A673 (cell line): ENCODE data around the gene AGAP2. TPM values are rescaled to one million over a fixed set of nuclear protein-coding genes. Genes with fewer than 3 reads are reported as not detected.

Source experiments
- BruUV-seq: library from RNA; stranded (reverse); fragments of 400-500 nt; replicated peaks from 2 replicates; lab custom pipeline; 2021; lab: Mats Ljungman, UMichigan
- CTCF ChIA-PET: fragments of 300-600 bp; sonication (Branson Sonifier 250); formaldehyde crosslinking; loops from one replicate; lab custom pipeline; 2022; ENCODE audit warnings: antibody characterized with exemption; lab: Charles Lee
- POLR2A ChIA-PET: fragments of 300-600 bp; sonication (Branson Sonifier 250); formaldehyde crosslinking; loops from one replicate; lab custom pipeline; 2022; ENCODE audit warnings: antibody characterized with exemption; ENCODE audit not compliant: low non-redundant PET; lab: Charles Lee
- DNase-seq: peaks from one replicate; pipeline ENCODE4 v3.0.0-alpha.2; 2015; ENCODE audit warnings: low spot score
- H3K27ac ChIP-seq: fragments of 200-600 bp; sonication (generic); 2 replicates; pipeline ENCODE4 v1.5.1; 2016; ENCODE audit warnings: mixed run types, low read depth, mild to moderate bottlenecking, mixed read lengths, antibody characterized with exemption, low read length; ENCODE audit not compliant: poor library complexity, severe bottlenecking
- H3K27me3 ChIP-seq: fragments of 200-600 bp; sonication (generic); replicated peaks from 2 replicates; pipeline ENCODE4 v1.6.1; 2017; ENCODE audit warnings: mixed run types, low read depth, mild to moderate bottlenecking, mixed read lengths, antibody characterized with exemption, low read length; ENCODE audit not compliant: insufficient read depth, poor library complexity
- H3K36me3 ChIP-seq: fragments of 200-600 bp; sonication (generic); 2 replicates; pipeline ENCODE4 v1.6.1; 2016; ENCODE audit warnings: mixed run types, mild to moderate bottlenecking, mixed read lengths, antibody characterized with exemption, low read length; ENCODE audit not compliant: insufficient read depth, poor library complexity, severe bottlenecking
- H3K4me1 ChIP-seq: fragments of 200-600 bp; sonication (generic); 2 replicates; pipeline ENCODE4 v1.6.1; 2017; ENCODE audit warnings: mixed run types, mild to moderate bottlenecking, mixed read lengths, antibody characterized with exemption, low read length; ENCODE audit not compliant: insufficient read depth, poor library complexity, severe bottlenecking
- H3K4me3 ChIP-seq: fragments of 200-600 bp; sonication (generic); 2 replicates; pipeline ENCODE4 v1.5.1; 2016; ENCODE audit warnings: low read depth, mixed run types, mild to moderate bottlenecking, mixed read lengths, low read length; ENCODE audit not compliant: poor library complexity, severe bottlenecking
- H3K9me3 ChIP-seq: fragments of 200-600 bp; sonication (generic); 2 replicates; pipeline ENCODE4 v1.6.1; 2016; ENCODE audit warnings: mixed run types, low read depth, mild to moderate bottlenecking, mixed read lengths, antibody characterized with exemption, low read length; ENCODE audit not compliant: poor library complexity, severe bottlenecking
- CTCF ChIP-seq: fragments of 300-800, 200-600 bp; sonication (generic); conservative IDR thresholded peaks from 2 replicates; pipeline ENCODE4 v1.5.1; 2017; ENCODE audit warnings: low read depth, mild to moderate bottlenecking, antibody characterized with exemption, low read length, moderate library complexity, mixed read lengths
- EZH2 ChIP-seq: fragments of 200-600 bp; sonication (generic); IDR thresholded peaks from 2 replicates; pipeline ENCODE4 v1.6.1; 2017; ENCODE audit warnings: borderline replicate concordance, low read depth, mild to moderate bottlenecking, mixed read lengths, antibody characterized with exemption, low read length; ENCODE audit not compliant: poor library complexity, severe bottlenecking
- intact Hi-C: fragments of 100-400 bp; cut with micrococcal nuclease; formaldehyde crosslinking; loops from one replicate; pipeline ENCODE4 v1.10.0; 2022; ENCODE audit not compliant: unreplicated experiment
- total RNA-seq: library from RNA; stranded (reverse); gene quantifications from 2 replicates; pipeline ENCODE4 v1.2.3, GENCODE V29; 2021

AGAP2 gene
- total RNA-seq, 1 experiment from 2014 or later, result 4.0 TPM

- CTCF ChIA-PET, result interaction anchor here (2.2 kb wide), 1 partner anchor 9 kb away, joined by 10 read pairs; no protein-coding TSS in a partner anchor
- POLR2A ChIA-PET, result interaction anchor here (0.6 kb wide), 1 partner anchor 22 kb away, joined by 3 read pairs; no protein-coding TSS in a partner anchor
- peaks cover 30% of the 10 kb centered on the region for H3K27me3 ChIP-seq
These were observed 26.6 kb upstream of the AGAP2 start for GRCh38 chr12:57765003-57765697.

GRCh38 chr12:57764662-57765002 is 26.1 kb upstream of the AGAP2 start:
- TF ChIP-seq EZH2 (no peak), CTCF (no peak)
- H3K9me3 ChIP-seq, result no peaks in the 10 kb centered on the region
- intact Hi-C loops, result no loop called here
- ChIA-PET POLR2A (interaction anchor here (0.6 kb wide), 1 partner anchor 23 kb away, joined by 3 read pairs; no protein-coding TSS in a partner anchor), CTCF (no interaction called here)
- peaks cover 30% of the 10 kb centered on the region for H3K27me3 ChIP-seq
- H3K4me1 ChIP-seq, result peaks cover 31% of the 10 kb centered on the region
- H3K27ac ChIP-seq, result no peak overlapping the region
- H3K4me3 ChIP-seq, result peak overlapping the region; percentile 40
- BruUV-seq, result no TSS peak
- peaks cover 6% of the 10 kb centered on the region for H3K36me3 ChIP-seq
- no peak for DNase-seq

More at GRCh38 chr12:57765003-57765697, 26.6 kb upstream of the AGAP2 start:
- no TSS peak for BruUV-seq
- no peak overlapping the region for H3K27ac ChIP-seq
- intact Hi-C loops, result no loop called here
- TF ChIP-seq CTCF (peak; percentile 59), EZH2 (peak; percentile 99)
- peak overlapping the region; percentile 40 for H3K4me3 ChIP-seq
- no peaks in the 10 kb centered on the region for H3K9me3 ChIP-seq
- H3K36me3 ChIP-seq, result peaks cover 6% of the 10 kb centered on the region
- peak; percentile 55 for DNase-seq
- H3K4me1 ChIP-seq, result peaks cover 31% of the 10 kb centered on the region

- intact Hi-C loops, result no loop called here
- no peak overlapping the region for H3K27ac ChIP-seq
- TF ChIP-seq CTCF, result no peak
- POLR2A ChIA-PET, result interaction anchor here (0.6 kb wide), 1 partner anchor 23 kb away, joined by 3 read pairs; no protein-coding TSS in a partner anchor
- DNase-seq, result no peak
- peaks cover 2% of the 10 kb centered on the region for H3K36me3 ChIP-seq
- no peak overlapping the region for H3K4me3 ChIP-seq
- H3K4me1 ChIP-seq, result peaks cover 31% of the 10 kb centered on the region
- no peaks in the 10 kb centered on the region for H3K9me3 ChIP-seq
- BruUV-seq, result no TSS peak
- CTCF ChIA-PET, result no interaction called here
- peaks cover 30% of the 10 kb centered on the region for H3K27me3 ChIP-seq
These were observed 25.5 kb upstream of the AGAP2 start for GRCh38 chr12:57763881-57764661.
